GM19240 (cell line): ENCODE data around the gene CRB2.

Experiments used
- DNase-seq: peaks from one replicate; pipeline ENCODE4 v3.0.0; 2011; ENCODE audit warnings: low spot score; ENCODE audit not compliant: insufficient read length

CRB2 gene

GRCh38 chr9:123421186-123421585 lies 65.2 kb downstream of the CRB2 start:
- no peak for DNase-seq

GRCh38 chr9:123421801-123422455 lies 65.9 kb downstream of the CRB2 start:
- no peak for DNase-seq

GRCh38 chr9:123422635-123423310 lies 66.8 kb downstream of the CRB2 start:
- no peak for DNase-seq

- no peak for DNase-seq
These were observed 67.3 kb downstream of the CRB2 start for GRCh38 chr9:123423311-123423640.

- DNase-seq: no peak
These were observed 68.1 kb downstream of the CRB2 start for GRCh38 chr9:123424131-123424530.

- no peak for DNase-seq
These were observed 68.7 kb downstream of the CRB2 start for GRCh38 chr9:123424552-123425225.

- no peak for DNase-seq
These were observed 69.3 kb downstream of the CRB2 start for GRCh38 chr9:123425261-123425821.

DNA sequence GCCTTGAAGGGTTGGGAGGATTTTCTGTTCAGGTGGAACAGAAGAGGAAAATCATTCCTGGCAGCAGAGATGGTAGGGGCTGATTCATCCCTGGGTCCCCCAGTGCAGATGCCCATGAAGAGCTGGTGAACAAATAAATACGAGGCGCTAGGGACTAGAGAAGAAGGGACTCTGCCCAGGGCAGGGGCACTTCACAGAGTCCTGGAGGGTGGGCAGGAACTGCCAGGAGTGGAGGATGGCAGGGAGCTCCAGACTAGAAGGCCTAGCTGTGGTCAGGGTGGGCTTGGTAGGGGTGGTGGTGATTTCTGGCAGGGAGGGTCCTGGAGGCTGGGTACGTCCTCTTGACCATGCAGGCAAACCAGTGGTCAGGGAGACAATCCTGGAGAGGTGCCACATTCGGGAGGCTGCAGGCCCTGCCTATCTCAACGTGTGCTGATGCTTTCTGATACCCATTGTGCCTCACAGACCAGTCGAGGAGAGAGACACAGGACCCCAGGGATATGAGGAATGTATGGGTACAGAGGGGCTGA lies 69.9 kb downstream of the CRB2 start:
- DNase-seq: no peak

DNA sequence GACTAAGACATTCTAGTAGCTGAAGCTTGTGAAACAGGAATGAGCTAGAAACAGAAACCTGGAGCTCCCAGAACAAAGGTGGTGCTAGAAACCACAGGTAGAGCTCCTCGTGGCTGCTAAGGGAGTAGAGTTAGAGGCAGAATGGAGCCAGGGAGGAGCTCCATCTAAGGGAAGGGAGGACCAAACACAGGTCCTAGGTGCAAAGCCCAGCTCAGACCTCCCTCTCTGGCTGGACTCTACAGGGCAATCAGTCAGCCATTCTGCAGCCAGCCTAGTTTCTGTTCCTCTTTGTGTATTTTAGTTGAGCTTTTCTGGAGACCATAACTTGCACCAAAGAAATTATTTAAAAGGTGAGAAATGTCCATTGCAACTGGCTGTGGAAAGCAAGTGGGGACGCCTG lies 70.4 kb downstream of the CRB2 start:
- peak; percentile 50 for DNase-seq
